IMR-90 (cell line): ENCODE results near the gene VPS18.

Experiments
- BHLHE40 ChIP-seq: fragments of 150-350 bp; IDR thresholded peaks from 2 replicates; pipeline ENCODE4 v1.6.1; 2016; ENCODE audit warnings: mild to moderate bottlenecking, low read depth, low read length
- CEBPB ChIP-seq: IDR thresholded peaks from 2 replicates; pipeline ENCODE4 v1.6.1; 2012; ENCODE audit warnings: low read depth, low read length, improper control_type of control experiment
- CHD1 ChIP-seq: IDR thresholded peaks from 2 replicates; pipeline ENCODE4 v1.6.1; 2012; ENCODE audit warnings: low read depth, low read length, improper control_type of control experiment
- MAFK ChIP-seq: IDR thresholded peaks from 2 replicates; pipeline ENCODE4 v1.6.1; 2012; ENCODE audit warnings: low read depth, low read length, improper control_type of control experiment
- MAZ ChIP-seq: IDR thresholded peaks from 2 replicates; pipeline ENCODE4 v1.6.1; 2012; ENCODE audit warnings: low read depth, mild to moderate bottlenecking, low read length, improper control_type of control experiment, moderate library complexity, borderline replicate concordance
- MXI1 ChIP-seq: IDR thresholded peaks from 2 replicates; pipeline ENCODE4 v1.6.1; 2012; ENCODE audit warnings: low read depth, mild to moderate bottlenecking, low read length, moderate library complexity, borderline replicate concordance
- NFE2L2 ChIP-seq: fragments of 150-350 bp; IDR thresholded peaks from 2 replicates; pipeline ENCODE4 v1.6.1; 2016; ENCODE audit warnings: low read depth, mild to moderate bottlenecking, low read length
- POLR2A ChIP-seq: IDR thresholded peaks from 2 replicates; pipeline ENCODE4 v1.6.1; 2012; ENCODE audit warnings: mild to moderate bottlenecking, low read depth, low read length
- RAD21 ChIP-seq: IDR thresholded peaks from 2 replicates; pipeline ENCODE4 v1.6.1; 2012; ENCODE audit warnings: low read length, improper control_type of control experiment
- SMC3 ChIP-seq: fragments of 150-350 bp; IDR thresholded peaks from 2 replicates; pipeline ENCODE4 v1.6.1; 2016; ENCODE audit warnings: low read depth, mild to moderate bottlenecking, antibody characterized with exemption, low read length, moderate library complexity
- TF ChIP-seq, protein P1 (sequence below): conservative IDR thresholded peaks from 2 replicates; pipeline ENCODE4 v1.5.1; 2012; ENCODE audit warnings: mild to moderate bottlenecking, low read depth, low read length, improper control_type of control experiment
- TF ChIP-seq, protein P2 (sequence below): fragments of 150-350 bp; IDR thresholded peaks from 2 replicates; pipeline ENCODE4 v1.6.1; 2017; ENCODE audit warnings: mild to moderate bottlenecking, antibody characterized with exemption, low read length, low read depth

DNA sequence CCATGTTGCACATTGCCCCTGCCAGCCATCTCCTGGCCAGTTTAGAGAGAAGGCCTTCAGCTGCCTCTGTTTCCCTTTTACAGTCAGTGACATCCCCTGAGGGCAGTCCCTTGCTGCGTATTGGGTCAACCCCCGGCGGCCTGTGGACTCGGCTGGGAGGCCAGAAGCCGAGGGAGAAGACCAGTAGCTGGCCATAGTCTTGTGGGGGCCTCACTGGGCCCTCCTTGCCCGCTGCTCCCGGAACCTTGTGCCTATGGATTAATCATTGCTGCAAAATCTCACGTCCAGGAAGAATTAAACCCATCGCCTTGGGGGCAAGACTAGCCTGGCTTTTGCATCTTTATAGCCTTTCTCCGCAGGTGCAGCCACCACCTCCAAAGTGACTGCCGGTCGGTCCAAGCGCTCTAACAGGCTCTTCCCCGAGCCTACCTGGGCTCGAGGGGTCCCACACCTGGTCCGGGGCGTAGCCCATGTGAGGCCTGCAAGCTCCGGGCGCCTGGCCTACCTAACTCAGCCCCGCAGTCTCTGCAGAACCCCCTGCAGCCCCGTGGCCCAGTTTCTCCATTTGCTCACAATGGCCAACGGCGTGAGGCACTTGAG is 58.2 kb downstream of the VPS18 start:
- no peak; the same call in 1 of the 2 replicates for TF ChIP-seq MXI1
- TF ChIP-seq, protein P1, sequence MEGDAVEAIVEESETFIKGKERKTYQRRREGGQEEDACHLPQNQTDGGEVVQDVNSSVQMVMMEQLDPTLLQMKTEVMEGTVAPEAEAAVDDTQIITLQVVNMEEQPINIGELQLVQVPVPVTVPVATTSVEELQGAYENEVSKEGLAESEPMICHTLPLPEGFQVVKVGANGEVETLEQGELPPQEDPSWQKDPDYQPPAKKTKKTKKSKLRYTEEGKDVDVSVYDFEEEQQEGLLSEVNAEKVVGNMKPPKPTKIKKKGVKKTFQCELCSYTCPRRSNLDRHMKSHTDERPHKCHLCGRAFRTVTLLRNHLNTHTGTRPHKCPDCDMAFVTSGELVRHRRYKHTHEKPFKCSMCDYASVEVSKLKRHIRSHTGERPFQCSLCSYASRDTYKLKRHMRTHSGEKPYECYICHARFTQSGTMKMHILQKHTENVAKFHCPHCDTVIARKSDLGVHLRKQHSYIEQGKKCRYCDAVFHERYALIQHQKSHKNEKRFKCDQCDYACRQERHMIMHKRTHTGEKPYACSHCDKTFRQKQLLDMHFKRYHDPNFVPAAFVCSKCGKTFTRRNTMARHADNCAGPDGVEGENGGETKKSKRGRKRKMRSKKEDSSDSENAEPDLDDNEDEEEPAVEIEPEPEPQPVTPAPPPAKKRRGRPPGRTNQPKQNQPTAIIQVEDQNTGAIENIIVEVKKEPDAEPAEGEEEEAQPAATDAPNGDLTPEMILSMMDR, result no peak
- no peak for TF ChIP-seq POLR2A
- TF ChIP-seq MAZ, result no peak
- TF ChIP-seq RAD21, result no peak
- TF ChIP-seq, protein P2, sequence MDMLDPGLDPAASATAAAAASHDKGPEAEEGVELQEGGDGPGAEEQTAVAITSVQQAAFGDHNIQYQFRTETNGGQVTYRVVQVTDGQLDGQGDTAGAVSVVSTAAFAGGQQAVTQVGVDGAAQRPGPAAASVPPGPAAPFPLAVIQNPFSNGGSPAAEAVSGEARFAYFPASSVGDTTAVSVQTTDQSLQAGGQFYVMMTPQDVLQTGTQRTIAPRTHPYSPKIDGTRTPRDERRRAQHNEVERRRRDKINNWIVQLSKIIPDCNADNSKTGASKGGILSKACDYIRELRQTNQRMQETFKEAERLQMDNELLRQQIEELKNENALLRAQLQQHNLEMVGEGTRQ, result no peak
- no peak for TF ChIP-seq CHD1
- no peak for TF ChIP-seq BHLHE40
- TF ChIP-seq NFE2L2, result no peak
- TF ChIP-seq CEBPB, result no peak
- TF ChIP-seq SMC3, result no peak
- TF ChIP-seq MAFK, result no peak
